BJ (cell line): Measurements from ENCODE around the gene FBXO7. TPM values are rescaled to one million over a fixed set of nuclear protein-coding genes. Genes with fewer than 3 reads are reported as not detected.
A peak's percentile ranks its signal among the peaks of the same experiment; 100 is the strongest.

Experiments used
- CTCF ChIA-PET: fragments of 350-600 bp; formaldehyde crosslinking; extraction: SDS; loops from one replicate; lab custom pipeline; 2021; ENCODE audit warnings: antibody characterized with exemption, inconsistent platforms; lab: Yijun Ruan, JAX
- POLR2A ChIA-PET: fragments of 300-600 bp; sonication (Branson Sonifier 250); formaldehyde crosslinking; extraction: SDS; loops from one replicate; lab custom pipeline; 2021; ENCODE audit warnings: antibody characterized with exemption; lab: Charles Lee
- DNase-seq: peaks from one replicate; pipeline ENCODE4 v3.0.0-alpha.2; 2011; ENCODE audit warnings: low read depth
- H3K27me3 ChIP-seq: 2 replicates; pipeline ENCODE4 v1.6.0; 2011; ENCODE audit warnings: low read length; ENCODE audit not compliant: control insufficient read depth, insufficient read depth
- H3K36me3 ChIP-seq: 2 replicates; pipeline ENCODE4 v1.5.1; 2011; ENCODE audit warnings: low read length; ENCODE audit not compliant: control insufficient read depth, insufficient read depth
- H3K4me3 ChIP-seq: 2 replicates; pipeline ENCODE4 v1.5.1; 2011; ENCODE audit warnings: low read depth, mild to moderate bottlenecking, control low read depth, low read length
- polyA minus RNA-seq: library from RNA; depleted of rRNA, polyadenylated mRNA; stranded (reverse); fragments of >200 nt; gene quantifications from 2 replicates; pipeline ENCODE4 v1.2.3, GENCODE V29; 2011; rRNA and poly(A)+ RNA removed
- polyA plus RNA-seq: library from polyadenylated mRNA; depleted of rRNA; stranded (reverse); fragments of >200 nt; gene quantifications from 2 replicates; pipeline ENCODE4 v1.2.3, GENCODE V29; 2011; rRNA removed
- TF ChIP-seq, protein P1 (sequence below): IDR thresholded peaks from 2 replicates; pipeline ENCODE4 v1.5.1; 2011; ENCODE audit warnings: low read depth, mild to moderate bottlenecking, control low read depth, inconsistent platforms, low read length, moderate library complexity; ENCODE audit not compliant: insufficient read depth

FBXO7 gene
- polyA plus RNA-seq (120 and 145 TPM in 2 replicates), polyA minus RNA-seq (70.1 and 93.3 TPM in 2 replicates)

DNA sequence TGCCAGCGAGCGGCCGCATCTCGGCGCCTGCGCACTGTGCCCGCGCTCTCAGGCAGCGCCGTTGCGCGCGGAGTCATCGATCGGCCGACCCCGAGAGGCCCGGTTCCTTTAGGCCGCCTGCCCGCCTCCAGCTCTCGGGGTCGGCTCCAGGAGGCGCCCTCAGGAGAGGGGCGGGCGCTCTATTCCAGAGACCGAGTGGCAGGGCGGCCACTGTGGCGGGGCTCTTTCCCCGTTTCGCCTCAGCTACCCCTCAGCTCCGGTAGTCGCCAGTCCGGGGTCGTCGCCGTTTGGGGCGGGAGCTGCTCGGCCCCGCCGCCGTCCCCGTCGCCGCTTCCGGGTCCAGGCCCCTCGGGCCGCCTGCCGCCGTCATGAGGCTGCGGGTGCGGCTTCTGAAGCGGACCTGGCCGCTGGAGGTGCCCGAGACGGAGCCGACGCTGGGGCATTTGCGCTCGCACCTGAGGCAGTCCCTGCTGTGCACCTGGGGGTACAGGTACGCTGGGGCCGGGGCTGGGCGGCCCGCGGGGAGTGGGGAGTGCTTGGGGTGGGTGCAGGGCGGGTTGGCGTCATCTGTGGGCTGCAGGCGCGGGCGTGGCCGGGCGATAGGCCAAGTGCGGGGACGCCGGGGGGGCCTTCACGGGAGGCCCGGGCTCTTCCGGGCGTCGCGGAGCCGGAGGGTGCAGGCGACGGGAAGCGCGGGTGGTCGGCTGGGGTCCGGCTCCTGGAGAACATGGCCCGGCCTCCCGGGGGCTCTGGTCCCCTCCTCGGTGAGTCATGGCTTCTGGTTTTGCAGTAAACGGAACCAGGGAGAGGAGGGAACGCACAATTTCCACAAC is at the start of gene FBXO7:
FBXO7 (plus strand) TSS at position 177 of the 833 bp plus-strand sequence; CDS start at position 369, 192 bp downstream.
- ChIA-PET CTCF (interaction anchor here (1.3 to 2.4 kb wide), 3 partner anchors 63 to 526 kb away, joined by 3 to 16 read pairs (median 4); partner anchors contain the start of gene RTCB), POLR2A (interaction anchor here (0.6 to 0.8 kb wide), 3 partner anchors 82 to 517 kb away, joined by 3 to 4 read pairs (median 3); partner anchors contain the start of gene TIMP3)
- peak within 1 kb of the TSS; percentile 97 for H3K4me3 ChIP-seq
- H3K36me3 ChIP-seq: no peaks in the 10 kb centered on the region
- TF ChIP-seq, protein P1, sequence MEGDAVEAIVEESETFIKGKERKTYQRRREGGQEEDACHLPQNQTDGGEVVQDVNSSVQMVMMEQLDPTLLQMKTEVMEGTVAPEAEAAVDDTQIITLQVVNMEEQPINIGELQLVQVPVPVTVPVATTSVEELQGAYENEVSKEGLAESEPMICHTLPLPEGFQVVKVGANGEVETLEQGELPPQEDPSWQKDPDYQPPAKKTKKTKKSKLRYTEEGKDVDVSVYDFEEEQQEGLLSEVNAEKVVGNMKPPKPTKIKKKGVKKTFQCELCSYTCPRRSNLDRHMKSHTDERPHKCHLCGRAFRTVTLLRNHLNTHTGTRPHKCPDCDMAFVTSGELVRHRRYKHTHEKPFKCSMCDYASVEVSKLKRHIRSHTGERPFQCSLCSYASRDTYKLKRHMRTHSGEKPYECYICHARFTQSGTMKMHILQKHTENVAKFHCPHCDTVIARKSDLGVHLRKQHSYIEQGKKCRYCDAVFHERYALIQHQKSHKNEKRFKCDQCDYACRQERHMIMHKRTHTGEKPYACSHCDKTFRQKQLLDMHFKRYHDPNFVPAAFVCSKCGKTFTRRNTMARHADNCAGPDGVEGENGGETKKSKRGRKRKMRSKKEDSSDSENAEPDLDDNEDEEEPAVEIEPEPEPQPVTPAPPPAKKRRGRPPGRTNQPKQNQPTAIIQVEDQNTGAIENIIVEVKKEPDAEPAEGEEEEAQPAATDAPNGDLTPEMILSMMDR: peak; percentile 60
- DNase-seq: peak; percentile 26
- no peaks in the 10 kb centered on the region for H3K27me3 ChIP-seq

DNA sequence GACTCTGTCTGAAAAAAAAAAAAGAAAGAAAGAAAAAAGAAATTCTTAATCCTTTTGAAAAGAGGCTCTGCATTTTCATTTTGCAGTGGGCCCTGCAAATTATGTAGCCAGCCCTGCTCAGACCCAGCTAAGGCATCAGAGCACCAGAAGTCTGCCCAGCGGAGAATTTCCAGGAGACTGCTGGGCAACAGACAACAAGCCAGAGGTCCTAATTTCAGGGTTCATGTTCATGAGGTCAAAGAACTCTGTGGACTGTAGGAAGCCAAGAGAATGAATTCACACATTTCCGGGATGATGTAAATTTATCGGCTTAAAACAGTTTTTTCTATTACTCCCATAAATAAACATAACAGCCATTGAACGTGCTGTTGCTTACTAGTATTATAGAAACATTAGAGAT is 47.7 kb upstream of the FBXO7 start:
- ChIA-PET CTCF (no interaction called here), POLR2A (no interaction called here)
- H3K4me3 ChIP-seq: no peak overlapping the region
- TF ChIP-seq, protein P1: no peak
- no peaks in the 10 kb centered on the region for H3K36me3 ChIP-seq
- peaks cover 3% of the 10 kb centered on the region; the same call in 1 of the 2 replicates for H3K27me3 ChIP-seq
- no peak for DNase-seq

DNA sequence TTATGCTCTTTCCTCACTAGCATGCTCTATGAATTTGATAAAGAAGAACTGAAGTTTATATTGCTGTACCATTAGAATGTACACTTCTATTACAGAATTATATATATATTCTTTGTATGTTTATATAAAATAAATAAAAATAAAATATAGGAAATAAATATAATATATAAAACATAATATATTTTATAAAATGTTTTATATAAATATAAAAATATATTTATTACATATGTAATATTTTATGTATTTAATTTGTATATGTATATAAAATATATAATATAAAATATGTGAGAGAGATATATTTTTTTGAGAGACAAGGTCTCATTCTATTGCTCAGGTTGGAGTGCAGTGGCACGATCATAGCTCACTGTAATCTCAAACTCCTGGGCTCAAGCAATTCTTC is 44.3 kb upstream of the FBXO7 start:
- ChIA-PET POLR2A (no interaction called here), CTCF (no interaction called here)
- TF ChIP-seq, protein P1: no peak
- Histone ChIP-seq H3K36me3 (no peaks in the 10 kb centered on the region), H3K4me3 (no peak overlapping the region), H3K27me3 (0 out of 2 replicates have a peak, but pooled peaks cover 1% of the 10 kb centered on the region)
- no peak for DNase-seq

DNA sequence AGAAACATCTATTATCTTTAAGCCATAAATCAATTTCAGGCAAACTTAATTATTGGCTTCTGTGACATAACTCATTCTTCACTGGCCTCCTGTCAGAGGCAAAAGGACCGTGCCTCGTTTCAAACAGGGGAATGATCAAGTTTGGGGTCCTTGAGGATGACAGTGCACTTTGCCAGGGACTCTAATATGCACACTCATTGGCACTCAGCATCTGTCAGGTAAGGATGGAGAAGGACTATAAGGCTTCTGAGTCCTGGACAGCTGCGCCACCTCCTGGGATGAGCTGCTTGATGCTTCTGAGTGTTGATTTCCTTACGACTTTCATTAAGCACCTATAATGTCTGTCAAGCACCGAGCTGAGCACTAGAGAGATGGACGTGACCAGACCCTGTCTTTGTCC is 30.5 kb upstream of the FBXO7 start:
- no peak for DNase-seq
- TF ChIP-seq, protein P1: no peak
- Histone ChIP-seq H3K4me3 (no peak overlapping the region), H3K27me3 (no peaks in the 10 kb centered on the region; the same call in 1 of the 2 replicates), H3K36me3 (no peaks in the 10 kb centered on the region)
- ChIA-PET POLR2A (no interaction called here), CTCF (interaction anchor here (0.6 kb wide), 1 partner anchor 24 kb away, joined by 3 read pairs; no protein-coding TSS in a partner anchor)

DNA sequence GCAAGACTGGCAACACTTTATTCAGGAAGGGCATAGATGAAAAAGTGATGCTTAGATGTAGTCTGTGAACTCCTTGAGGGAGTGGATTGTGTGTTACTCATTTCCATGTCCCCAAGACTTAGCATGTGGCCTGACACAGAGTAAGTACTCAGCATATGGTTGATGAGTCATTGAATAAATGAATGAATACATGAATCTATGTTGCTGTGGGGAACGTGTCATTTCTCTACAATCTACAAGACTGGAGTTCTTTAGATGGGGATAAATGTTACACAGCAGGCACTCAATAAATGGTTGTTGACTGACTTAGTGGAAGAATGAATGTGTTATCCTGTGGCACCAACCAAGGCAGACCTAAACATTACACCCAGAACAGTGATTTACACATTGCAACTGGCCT is 28.3 kb upstream of the FBXO7 start:
- Histone ChIP-seq H3K36me3 (no peaks in the 10 kb centered on the region), H3K4me3 (no peak overlapping the region), H3K27me3 (no peaks in the 10 kb centered on the region)
- TF ChIP-seq, protein P1: no peak
- ChIA-PET CTCF (no interaction called here), POLR2A (no interaction called here)
- no peak for DNase-seq
